ENCODE measurements around the gene ISY1.

ISY1 gene

DNA sequence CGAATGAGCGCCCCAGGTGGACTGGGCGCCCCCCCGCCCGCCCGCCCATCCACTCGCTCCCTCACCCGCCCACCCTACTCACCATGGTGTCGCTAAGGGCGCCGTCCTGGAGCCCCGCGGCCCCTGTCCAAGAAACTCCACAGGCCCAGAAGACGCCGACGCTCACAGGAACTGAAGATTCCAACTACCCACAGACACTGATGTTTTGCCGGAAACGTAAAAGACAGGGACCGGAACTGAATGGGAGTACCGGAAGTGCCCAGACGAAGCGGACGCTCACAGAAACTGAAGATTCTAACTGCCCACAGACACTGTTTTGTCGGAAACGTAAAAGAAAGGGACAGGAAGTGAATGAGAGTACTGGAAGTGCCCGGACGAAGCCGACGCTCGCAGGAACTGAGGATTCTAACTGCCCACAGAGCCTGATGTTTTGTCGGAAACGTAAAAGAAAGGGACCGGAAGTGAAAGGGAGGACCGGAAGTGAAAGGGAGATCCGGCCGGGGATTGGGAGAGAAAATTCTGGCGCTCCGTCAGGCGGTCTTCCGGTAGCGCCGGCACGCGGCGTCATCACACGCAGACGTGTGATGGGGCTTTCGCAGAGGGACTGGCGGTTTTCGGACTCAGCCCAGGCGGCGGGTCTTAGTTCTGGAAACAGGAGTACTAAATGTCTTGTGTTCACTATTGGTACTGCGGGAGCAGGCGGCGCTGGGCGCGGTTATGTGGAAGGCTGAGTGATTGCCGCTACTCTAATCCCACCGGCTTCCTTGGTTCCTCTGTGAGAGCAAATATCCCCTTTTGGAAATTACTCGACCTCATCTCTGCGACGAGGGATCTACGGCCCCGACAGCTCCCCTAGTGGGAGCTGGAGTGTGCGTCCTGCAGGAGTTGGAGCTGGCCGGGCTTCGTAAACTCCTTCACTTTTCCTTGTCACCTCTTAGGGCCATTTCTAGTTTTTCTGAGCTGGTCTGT, at the start of gene ISY1:
Gene ISY1, minus strand, starts transcription at position 173 of the 969 bp plus-strand sequence. Its CDS starts 88 bp downstream, at position 85.
- peak; percentile 79 for DNase-seq (ENCODE audit: low read depth)
- TF ChIP-seq CTCF (IDR thresholded peaks at IDR 0.05; ENCODE audit: control insufficient read depth, insufficient read depth, low read depth, low read length, missing control alignments) = peak; percentile 88
- H3K4me3 ChIP-seq (ENCODE audit: control insufficient read depth, low read depth, low read length) = peak within 1 kb of the TSS; percentile 55

DNA sequence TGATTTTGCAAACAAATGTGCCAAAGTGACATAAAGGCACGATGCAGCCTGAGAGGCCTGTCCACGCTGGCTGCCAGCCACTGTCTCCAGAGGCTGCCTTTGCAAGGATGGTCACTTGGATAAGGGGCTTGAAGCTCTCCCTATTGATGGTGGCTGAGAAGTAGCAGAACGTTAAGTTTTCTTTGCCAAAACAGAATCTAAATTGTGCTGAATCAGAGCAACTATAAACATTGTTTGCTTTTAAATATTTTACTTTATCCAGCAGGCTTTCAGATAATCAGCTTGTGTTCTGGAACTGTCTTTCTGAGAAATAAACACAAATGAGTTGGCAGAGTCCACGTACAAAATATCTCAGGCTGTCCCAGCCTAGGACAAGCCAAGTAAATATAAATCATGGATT, 46.6 kb upstream of the ISY1 start:
- no peak for TF ChIP-seq CTCF (IDR thresholded peaks at IDR 0.05; ENCODE audit: control insufficient read depth, insufficient read depth, low read depth, low read length, missing control alignments)
- DNase-seq (ENCODE audit: low read depth) = no peak
- H3K4me3 ChIP-seq (ENCODE audit: control insufficient read depth, low read depth, low read length) = no peak overlapping the region

- no peak for TF ChIP-seq CTCF (IDR thresholded peaks at IDR 0.05; ENCODE audit: control insufficient read depth, insufficient read depth, low read depth, low read length, missing control alignments)
- DNase-seq (ENCODE audit: low read depth) = no peak
Observed at GRCh38 chr3:129205109-129205832, 44.4 kb upstream of the ISY1 start.

GRCh38 chr3:129204473-129204872, 43.6 kb upstream of the ISY1 start:
- DNase-seq (ENCODE audit: low read depth) = no peak
- no peak for TF ChIP-seq CTCF (IDR thresholded peaks at IDR 0.05; ENCODE audit: control insufficient read depth, insufficient read depth, low read depth, low read length, missing control alignments)
- no peak overlapping the region for H3K4me3 ChIP-seq (ENCODE audit: control insufficient read depth, low read depth, low read length)

More at GRCh38 chr3:129205109-129205832, 44.4 kb upstream of the ISY1 start:
- H3K4me3 ChIP-seq (ENCODE audit: control insufficient read depth, low read depth, low read length) = no peak overlapping the region

GRCh38 chr3:129199366-129199765, 38.5 kb upstream of the ISY1 start:
- no peak overlapping the region for H3K4me3 ChIP-seq (ENCODE audit: control insufficient read depth, low read depth, low read length)
- no peak for DNase-seq (ENCODE audit: low read depth)
- no peak for TF ChIP-seq CTCF (IDR thresholded peaks at IDR 0.05; ENCODE audit: control insufficient read depth, insufficient read depth, low read depth, low read length, missing control alignments)

GRCh38 chr3:129197321-129197720, 36.5 kb upstream of the ISY1 start:
- H3K4me3 ChIP-seq (ENCODE audit: control insufficient read depth, low read depth, low read length) = no peak overlapping the region
- DNase-seq (ENCODE audit: low read depth) = no peak
- no peak for TF ChIP-seq CTCF (IDR thresholded peaks at IDR 0.05; ENCODE audit: control insufficient read depth, insufficient read depth, low read depth, low read length, missing control alignments)
